GM21515 (cell line): ENCODE measurements around the gene MEF2A.
A peak's percentile ranks its signal among the peaks of the same experiment; 100 is the strongest.
"Not testable (repeated sequence)": the region's sequence is repeated elsewhere in the genome, so short reads cannot be mapped to it uniquely, and the experiment has no call there.

Source experiments
- ATAC-seq: cut with Tn5 transposase; IDR thresholded peaks from one replicate; pipeline ENCODE4 v1.9.1; 2021; ENCODE audit not compliant: unreplicated experiment

The MEF2A gene

DNA sequence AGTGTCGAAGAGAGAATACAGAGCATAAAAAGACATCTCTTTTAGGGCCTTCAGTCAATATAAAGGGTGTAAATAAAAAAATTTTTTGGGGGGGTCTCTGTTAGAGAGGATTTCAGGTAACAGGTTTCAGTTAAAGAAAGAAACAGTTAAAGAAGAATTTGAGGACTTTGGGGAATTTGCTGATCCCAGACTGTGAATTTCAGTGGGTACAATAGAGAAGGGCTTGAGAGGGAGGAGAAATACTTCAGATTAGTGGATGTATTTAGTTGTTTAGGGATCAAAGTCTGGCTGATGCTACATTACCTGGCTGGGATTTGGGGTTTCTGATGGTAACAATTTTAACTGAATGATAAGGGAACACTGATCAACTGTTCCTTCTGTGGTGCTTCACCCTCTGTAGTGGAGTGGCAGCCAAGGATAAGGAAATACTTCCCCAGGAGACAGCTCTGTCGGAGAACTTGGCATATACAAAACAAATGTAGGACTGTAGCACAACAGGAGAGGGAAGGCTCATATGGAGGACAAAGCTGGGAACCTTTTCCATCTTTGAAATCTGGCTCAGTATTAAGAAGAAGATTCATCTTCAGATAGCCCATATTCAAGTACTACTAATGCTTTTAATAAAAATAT lies 79.2 kb downstream of the MEF2A start:
- no peak for ATAC-seq

DNA sequence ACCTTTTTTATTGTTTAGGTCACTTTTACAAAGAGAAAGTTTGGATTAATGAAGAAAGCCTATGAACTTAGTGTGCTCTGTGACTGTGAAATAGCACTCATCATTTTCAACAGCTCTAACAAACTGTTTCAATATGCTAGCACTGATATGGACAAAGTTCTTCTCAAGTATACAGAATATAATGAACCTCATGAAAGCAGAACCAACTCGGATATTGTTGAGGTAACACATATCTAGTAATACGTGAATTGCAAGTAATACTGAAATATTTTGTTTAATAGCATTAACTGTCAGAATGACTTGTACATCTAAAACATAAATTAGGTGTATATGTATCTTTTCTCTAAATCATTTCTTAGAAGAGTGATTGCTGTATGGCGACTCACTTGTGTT lies 79.8 kb downstream of the MEF2A start:
- no peak for ATAC-seq

- ATAC-seq: no peak
These were observed 80.2 kb downstream of the MEF2A start for GRCh38 chr15:99645951-99646350.

DNA sequence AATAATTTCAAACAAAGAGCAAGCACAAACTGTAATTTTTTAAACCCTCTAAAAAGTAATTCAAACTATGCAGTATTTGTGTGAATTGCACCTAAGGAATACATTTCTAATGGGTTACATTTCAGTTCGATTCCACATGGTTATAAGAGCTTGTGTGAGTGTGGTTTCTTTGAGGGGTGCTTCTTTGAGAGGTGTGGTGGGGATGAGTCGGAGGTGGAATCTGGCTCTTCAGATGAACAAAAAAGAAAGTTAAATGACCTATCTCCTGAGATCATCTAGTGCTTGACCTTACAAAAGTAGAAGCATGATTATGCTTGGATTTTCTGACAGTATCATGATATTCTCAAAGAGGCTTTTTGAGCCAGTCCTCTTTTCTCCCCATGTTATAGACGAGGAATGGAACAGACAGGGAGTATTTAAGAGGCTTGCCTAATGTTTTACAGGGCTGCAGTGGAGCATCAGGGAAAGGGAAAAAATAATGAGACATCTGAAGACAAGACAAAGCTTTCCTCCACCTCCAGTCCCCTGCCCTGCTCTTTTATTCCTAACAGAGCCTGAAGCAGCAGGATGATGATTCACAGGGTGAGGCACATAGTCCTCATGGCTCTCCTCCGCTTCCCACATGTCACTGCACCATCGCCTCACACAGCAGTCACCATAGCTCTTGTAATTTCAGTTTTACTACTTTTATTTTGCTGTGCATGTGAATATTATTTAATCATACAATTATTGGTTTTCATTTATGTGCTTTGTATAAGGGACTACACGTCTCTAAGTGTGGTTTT lies 85.4 kb downstream of the MEF2A start:
- no peak for ATAC-seq

DNA sequence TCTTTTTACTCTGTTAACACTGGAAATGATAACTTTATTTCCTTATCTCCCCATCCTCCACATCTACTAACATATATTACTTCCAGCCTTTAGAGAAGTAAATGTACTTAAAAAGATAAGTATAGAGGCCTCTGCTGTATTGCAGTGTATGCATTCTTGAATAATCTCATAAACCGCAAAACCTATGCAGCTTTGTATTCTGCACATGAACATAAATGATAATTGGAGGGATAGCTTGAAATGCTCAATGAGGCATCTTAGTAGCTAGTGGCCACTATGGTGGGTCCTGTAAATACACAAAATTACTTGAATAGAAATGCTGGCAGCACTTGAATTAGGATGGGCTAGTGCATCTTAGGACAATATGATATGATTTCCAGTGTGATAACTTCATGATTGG lies 90.4 kb downstream of the MEF2A start:
- no peak for ATAC-seq

- no peak for ATAC-seq
These were observed 92.2 kb downstream of the MEF2A start for GRCh38 chr15:99657996-99658395.

DNA sequence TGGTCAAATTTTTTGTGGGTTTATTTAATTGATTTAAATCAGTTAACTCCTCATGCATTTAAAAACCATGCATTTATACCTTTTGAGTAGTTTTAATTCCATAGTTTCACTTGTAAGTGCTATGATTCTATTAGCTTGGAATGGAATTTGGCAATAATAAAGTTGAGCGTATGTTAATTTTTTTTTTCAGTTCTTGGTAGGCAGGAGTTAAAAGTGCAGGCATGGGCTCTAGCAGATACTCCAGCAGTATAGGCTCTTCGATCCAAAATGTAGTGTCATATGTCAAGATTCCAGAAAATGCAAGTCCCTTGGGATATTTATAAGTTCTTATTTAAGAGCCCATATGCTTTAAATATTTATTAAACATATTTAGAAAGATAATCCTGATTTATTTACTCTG lies 97.1 kb downstream of the MEF2A start:
- no peak for ATAC-seq

GRCh38 chr15:99666073-99666472 lies 100.3 kb downstream of the MEF2A start:
- not testable (repeated sequence) for ATAC-seq

- ATAC-seq: no peak
These were observed 102.9 kb downstream of the MEF2A start for GRCh38 chr15:99668533-99669182.

DNA sequence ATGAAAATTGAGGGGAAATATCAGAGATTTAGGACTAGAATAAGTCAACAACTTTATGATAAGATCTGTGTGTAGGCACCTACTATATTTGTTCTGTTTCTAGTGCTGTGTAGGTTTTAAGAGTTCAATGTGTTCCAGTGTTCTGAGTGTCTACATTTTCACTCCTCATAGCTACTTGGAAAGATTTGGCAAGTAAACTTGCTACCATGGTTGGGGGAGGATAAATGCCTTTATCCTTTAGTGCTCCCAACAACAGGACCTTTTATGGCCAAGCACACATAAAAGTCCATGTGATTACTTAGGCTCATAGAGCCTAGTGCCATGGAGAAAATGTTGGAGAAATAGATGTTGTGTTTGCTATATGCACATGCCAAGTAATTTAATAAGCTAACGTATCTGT lies 103.5 kb downstream of the MEF2A start:
- no peak for ATAC-seq

GRCh38 chr15:99671926-99672635 lies 106.3 kb downstream of the MEF2A start:
- no peak for ATAC-seq

DNA sequence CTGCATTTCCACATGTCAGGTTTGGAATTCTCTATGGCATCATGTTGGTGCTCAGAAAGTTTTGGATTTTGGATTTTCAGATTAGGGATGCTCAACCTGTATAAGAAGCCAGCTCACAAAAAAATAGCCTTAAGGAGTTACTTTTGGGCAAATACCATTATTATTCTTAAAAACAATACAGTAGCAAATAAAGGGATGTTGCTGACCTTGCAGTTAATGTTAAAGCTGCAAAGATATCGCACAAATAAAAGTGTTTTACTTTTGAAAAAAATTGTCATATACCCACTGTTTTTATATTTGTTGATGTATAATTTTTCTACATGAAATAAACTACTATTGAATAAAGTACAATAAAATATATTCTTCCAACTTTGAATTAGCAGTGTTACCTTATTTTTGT lies 107.3 kb downstream of the MEF2A start:
- ATAC-seq: no peak

DNA sequence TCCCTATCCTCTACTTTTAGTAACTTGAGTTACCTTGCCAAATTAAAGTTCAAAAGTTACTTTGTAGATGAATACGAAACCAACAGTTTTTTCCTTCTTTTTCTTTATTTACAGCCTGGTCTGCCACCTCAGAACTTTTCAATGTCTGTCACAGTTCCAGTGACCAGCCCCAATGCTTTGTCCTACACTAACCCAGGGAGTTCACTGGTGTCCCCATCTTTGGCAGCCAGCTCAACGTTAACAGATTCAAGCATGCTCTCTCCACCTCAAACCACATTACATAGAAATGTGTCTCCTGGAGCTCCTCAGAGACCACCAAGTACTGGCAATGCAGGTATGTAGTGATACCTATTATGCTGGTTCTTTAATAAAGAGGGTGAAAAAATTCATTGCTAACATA lies 108.5 kb downstream of the MEF2A start:
- ATAC-seq: no peak

DNA sequence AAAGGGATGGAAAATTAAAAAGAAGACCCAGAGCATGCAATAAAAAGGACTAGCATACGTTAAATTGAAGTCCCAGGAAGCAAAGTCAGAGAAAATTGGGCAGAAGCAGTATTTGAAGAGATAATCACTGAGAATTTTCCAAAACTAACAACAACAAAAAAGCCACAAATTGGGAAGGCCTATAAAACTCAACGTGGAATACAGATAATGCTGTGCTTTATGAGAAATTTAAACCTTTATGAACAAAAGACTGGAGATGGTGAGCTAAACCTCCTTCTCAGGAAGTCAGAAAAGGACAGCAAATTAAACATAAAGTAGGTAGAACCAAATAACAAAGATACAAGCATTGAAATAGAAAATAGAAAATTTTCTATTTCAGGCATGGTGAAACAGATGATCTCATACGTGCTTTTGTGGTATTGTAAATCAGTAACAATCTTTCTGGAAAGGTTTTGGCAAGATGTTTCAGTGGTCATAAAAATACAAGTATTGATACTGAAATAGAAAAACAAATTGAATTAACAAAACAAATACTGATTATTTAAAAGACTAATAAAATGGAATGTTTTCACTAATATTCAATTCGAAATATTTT lies 111.9 kb downstream of the MEF2A start:
- peak; percentile 60 for ATAC-seq

DNA sequence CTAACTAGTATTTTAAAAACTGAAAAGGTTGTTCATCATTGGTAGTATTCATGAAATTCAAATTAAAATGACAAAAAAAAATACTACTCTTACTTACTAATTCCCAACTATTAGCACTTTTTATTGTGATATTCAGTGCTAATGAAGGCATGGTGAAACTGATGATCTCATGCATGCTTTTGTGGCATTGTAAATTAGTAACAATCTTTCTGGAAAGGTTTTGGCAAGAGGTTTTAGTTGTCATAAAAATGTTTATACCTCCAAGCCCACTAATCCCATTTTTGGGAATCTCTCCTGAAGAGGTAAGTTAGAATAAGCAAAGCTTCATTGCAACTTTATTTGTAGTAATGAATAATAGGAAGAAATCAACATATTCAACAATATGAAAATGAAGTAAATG lies 114.5 kb downstream of the MEF2A start:
- no peak for ATAC-seq

GRCh38 chr15:99681990-99682389 lies 116.2 kb downstream of the MEF2A start:
- ATAC-seq: no peak

- ATAC-seq: no peak
These were observed 116.7 kb downstream of the MEF2A start for GRCh38 chr15:99682455-99682854.

- no peak for ATAC-seq
These were observed 117.4 kb downstream of the MEF2A start for GRCh38 chr15:99683000-99683670.

DNA sequence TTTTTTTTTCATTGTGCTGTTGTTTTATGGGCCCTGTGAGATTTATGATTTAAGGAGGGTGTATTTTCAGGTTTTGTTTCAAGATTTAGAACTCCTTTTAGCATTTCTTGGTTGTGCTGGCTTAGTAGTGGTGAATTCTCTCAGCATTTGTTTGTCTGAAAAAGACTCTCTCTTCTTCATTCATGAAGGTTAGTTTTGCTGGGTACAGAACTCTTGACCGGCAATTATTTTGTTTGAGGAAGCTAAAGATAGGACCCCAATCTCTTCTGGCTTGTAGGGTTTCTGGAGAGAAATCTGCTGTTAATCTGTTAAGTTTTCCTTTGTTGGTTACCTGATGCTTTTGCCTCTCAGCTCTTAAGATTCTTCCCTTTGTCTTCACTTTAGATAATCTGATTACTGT lies 120.5 kb downstream of the MEF2A start:
- no peak for ATAC-seq

- ATAC-seq: no peak
These were observed 127.0 kb downstream of the MEF2A start for GRCh38 chr15:99692825-99693224.

DNA sequence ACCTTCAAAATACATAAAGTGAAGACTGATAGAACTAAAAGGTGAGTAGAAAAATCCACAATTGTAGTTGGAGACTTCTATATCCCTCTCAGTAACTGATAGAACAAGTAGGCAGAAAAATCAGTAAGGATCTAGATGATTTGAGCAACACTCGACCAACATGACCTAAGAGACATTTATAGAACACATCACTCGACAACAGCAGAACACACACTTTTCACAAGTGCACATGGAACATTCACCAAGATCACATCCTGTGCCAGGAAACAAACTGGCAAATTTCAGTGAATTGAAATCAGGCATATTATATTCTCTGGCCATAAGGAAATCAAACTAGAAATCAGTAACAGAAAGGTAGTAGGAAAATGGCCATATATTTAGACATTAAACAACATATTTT lies 130.3 kb downstream of the MEF2A start:
- ATAC-seq: no peak
